HG03135 (cell line): ENCODE measurements around the gene TRMT112.

Experiments
- ATAC-seq: cut with Tn5 transposase; IDR thresholded peaks from one replicate; pipeline ENCODE4 v1.9.1; 2021; ENCODE audit warnings: mild to moderate bottlenecking, moderate library complexity; ENCODE audit not compliant: unreplicated experiment

The TRMT112 gene

GRCh38 chr11:64317325-64317960 lies at the start of gene TRMT112:
TRMT112 (minus strand) TSS chr11:64317559; CDS start chr11:64317526, 33 bp downstream.
- peak; percentile 54 for ATAC-seq

DNA sequence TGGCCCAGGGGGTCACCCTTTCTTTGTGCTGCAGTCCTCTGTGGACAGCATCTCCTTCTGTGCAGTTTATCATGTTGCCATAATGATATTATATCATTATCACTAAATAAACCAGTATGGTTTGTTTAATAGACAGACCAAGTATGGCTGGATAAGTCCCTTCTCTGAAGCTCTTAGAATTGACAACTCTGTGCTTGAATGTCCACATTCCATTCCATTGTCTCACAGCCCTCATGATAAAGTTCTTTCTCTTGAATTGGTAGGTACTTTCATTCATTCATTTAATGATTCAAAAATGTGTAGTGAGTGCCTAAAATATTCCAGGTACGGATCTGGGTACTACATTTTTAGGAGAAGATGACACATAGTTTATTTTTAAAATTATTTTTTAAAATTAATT lies 49.4 kb upstream of the TRMT112 start:
- ATAC-seq, result no peak

- ATAC-seq, result no peak
These were observed 47.6 kb upstream of the TRMT112 start for GRCh38 chr11:64364911-64365310.

DNA sequence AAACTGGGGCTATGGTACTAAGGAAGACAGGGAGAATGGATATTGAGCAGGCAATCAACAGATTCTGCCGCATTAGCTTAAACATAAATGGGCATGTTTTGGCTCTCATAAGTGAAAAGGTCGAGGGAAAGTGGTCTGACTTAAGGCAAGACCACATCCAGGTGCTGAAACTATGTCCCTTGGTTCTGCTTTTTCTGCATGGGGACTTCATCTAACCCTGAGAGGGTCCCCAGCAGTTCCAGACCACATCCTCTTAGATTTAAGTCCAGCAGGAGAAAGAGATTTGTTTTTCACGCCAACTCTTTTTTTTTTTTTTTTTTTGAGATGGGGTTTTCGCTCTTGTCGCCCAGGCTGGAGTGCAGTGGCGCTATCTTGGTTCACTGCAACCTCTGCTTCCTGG lies 47.1 kb upstream of the TRMT112 start:
- no peak for ATAC-seq

GRCh38 chr11:64362339-64362738 lies 45.0 kb upstream of the TRMT112 start:
- ATAC-seq, result no peak

DNA sequence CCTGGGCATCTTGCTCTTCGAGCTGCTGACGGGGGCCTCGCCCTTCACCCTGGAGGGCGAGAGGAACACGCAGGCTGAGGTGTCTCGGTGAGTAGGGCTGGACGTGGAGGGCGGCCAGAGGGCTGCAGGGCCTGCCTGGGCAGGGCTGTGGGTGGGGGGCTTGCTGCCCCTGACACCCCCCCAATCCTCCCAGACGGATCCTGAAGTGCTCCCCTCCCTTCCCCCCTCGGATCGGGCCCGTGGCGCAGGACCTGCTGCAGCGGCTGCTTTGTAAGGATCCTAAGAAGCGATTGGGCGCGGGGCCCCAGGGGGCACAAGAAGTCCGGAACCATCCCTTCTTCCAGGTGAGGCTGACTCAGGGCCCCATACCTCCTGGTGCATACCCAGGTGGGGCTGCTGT lies 44.3 kb upstream of the TRMT112 start:
- no peak for ATAC-seq

DNA sequence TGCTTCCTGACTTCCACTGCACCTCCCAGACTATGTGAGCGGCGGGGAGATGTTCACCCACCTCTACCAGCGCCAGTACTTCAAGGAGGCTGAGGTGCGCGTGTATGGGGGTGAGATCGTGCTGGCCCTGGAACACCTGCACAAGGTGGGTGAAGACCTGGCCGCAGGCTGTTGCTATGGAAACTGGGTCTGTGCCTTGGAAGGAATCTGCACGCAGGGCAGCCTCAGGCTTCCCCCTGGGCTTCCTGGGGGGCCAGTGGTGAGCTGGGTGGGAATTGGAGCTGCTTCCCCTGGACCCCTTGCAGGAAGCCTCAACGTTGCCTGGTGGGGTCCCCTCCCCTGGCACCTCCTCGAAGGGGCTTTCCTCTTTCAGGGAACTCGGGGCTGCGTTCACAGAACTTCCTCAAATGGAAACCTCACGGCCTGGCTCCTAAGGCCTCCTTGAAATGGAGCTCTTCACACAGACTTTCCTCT lies 43.1 kb upstream of the TRMT112 start:
- ATAC-seq, result no peak

- no peak for ATAC-seq
These were observed 42.5 kb upstream of the TRMT112 start for GRCh38 chr11:64359712-64360445.

DNA sequence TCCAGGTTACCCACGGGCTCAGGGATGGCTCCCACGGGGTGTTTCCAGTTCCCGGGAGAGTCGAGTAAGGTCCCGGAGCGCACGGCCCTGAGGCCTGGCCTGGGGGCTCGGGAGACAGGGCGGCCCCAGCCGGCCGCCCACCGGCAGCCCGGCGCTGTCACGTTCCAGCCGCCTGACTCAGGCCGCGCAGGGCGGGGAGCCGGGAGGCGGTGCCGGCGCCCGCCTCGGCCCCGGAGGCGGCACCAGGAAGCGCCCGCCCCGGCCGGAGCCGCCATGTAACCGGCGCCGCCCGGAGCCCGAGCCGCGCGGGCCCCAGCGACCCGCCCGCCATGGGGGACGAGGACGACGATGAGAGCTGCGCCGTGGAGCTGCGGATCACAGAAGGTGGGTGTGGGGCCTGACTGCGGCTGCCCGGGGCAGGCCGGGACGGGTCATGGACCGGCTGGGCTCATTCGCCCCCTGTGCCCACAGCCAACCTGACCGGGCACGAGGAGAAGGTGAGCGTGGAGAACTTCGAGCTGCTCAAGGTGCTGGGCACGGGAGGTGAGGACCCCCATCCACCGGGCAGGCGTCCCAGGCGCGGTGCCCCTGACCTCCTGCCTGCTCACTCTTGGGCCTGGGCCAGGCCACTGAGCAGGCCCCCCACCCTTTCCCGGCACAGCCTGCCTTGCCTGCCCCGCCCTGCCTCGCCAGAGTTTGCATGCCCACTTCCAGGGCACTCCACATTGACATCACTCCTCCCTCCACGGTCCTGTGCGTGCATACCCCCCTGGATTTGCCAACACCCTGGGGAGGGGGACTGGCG lies 41.8 kb upstream of the TRMT112 start, which contains the start of gene RPS6KA4:
Gene RPS6KA4, plus strand, starts transcription at position 256 of the 805 bp plus-strand sequence. Its CDS starts 74 bp downstream, at position 330.
- peak; percentile 53 for ATAC-seq

- no peak for ATAC-seq
These were observed 41.2 kb upstream of the TRMT112 start for GRCh38 chr11:64358536-64358906.

- ATAC-seq, result no peak
These were observed 40.7 kb upstream of the TRMT112 start for GRCh38 chr11:64357904-64358535.

DNA sequence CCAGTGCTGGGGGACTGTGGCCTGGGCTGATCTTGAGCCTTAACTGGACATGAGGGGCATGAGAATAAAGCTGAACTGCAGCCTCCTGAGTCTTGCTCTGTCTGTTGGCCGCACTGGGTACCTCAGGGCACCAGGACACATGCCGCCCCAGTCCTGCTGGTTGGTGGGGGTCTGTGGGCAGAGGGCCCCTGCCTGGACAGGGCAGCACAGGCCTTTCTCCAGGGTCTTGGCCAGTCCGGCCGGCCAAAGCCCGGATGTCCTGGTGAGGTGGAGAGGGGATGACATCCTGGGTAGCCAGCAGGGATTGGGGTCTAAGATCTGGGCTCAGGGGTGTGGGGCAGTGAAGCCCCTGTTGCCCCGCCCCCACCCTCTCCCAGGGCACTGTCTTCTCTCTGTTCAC lies 40.1 kb upstream of the TRMT112 start:
- ATAC-seq, result no peak

DNA sequence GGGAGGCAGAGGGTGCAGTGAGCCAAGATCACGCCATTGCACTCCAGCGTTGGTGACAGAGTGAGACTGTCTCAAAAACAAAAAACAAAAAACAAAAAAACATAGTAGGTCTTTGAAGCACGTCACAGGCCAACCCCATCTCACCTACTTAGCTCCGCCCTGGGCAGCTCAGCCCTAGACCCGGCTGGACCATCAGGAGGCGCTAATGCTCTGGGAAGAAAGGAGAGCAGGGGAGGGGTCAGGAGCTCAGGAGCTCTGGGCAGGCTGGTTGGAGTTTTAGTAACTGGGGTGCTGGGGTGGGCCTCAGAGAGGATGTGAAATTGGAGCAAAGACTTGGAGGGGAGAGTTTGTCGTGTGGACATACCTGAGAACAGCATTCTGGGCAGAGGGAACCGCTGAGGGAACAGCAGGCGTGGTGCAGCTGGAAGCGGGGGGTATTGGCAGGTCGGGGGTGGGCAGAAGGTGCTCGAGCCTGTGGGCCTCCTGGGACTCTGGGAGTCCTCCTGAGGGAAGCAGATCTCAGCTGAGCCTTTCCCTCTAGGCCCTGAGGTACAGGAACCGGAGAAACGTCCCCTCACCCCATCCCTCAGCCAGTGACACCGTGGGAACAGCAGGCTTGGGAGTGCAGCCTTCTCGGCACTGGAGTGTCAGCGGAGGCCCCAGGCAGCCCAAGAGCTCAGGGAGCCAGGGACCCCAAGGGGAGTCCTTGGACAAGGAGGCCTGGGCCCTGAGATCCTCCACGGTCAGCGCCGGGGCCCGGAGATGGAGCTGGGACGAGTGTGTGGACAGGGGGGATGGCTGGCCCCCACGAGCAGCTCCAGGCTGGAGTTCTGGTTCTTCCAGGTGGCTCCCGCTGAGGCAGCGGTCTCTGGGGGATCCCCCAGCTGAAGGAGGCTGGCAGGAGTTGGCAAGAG lies 39.4 kb upstream of the TRMT112 start:
- no peak for ATAC-seq

GRCh38 chr11:64355078-64355940 lies 38.0 kb upstream of the TRMT112 start:
- no peak for ATAC-seq

- ATAC-seq, result no peak
These were observed 36.6 kb upstream of the TRMT112 start for GRCh38 chr11:64353715-64354506.

GRCh38 chr11:64352995-64353714 lies 35.8 kb upstream of the TRMT112 start:
- ATAC-seq, result no peak

GRCh38 chr11:64352099-64352994 lies 35.0 kb upstream of the TRMT112 start:
- no peak for ATAC-seq
